Lower lobe of right lung (tissue), 2 donors: ENCODE data around the gene SNTG2. TPM values are rescaled to one million over a fixed set of nuclear protein-coding genes. Genes with fewer than 3 reads are reported as not detected.

Experiments
- ATAC-seq, 2 donors: fragments of 200-7000 bp; cut with Tn5 transposase; one replicate each; pipeline ENCODE4 v1.9.1; 2020 to 2022; ENCODE audit warnings: mild to moderate bottlenecking in 2 of 2, moderate library complexity in 2 of 2
- DNase-seq: peaks from one replicate; pipeline ENCODE4 v3.0.0-alpha.2; 2020
- H3K27ac ChIP-seq: fragments of 200-600 bp; one replicate; pipeline ENCODE4 v1.8.0; 2022
- H3K27me3 ChIP-seq: fragments of 200-600 bp; one replicate; pipeline ENCODE4 v1.8.0; 2022; ENCODE audit warnings: low read depth
- H3K36me3 ChIP-seq: fragments of 200-600 bp; one replicate; pipeline ENCODE4 v1.8.0; 2022; ENCODE audit warnings: mild to moderate bottlenecking
- H3K4me1 ChIP-seq: fragments of 200-600 bp; one replicate; pipeline ENCODE4 v1.8.0; 2022
- H3K4me3 ChIP-seq: fragments of 200-600 bp; one replicate; pipeline ENCODE4 v1.8.0; 2022; ENCODE audit warnings: mild to moderate bottlenecking
- H3K9me3 ChIP-seq: fragments of 200-600 bp; one replicate; pipeline ENCODE4 v1.8.0; 2022
- intact Hi-C: fragments of 100-400 bp; cut with DNase I; formaldehyde crosslinking; loops from one replicate; pipeline ENCODE4 v1.11.0; 2022
- total RNA-seq: library from RNA; stranded (reverse); fragmentation: NEBNext Ultra II Directional; extraction: Animal tissue kit (Norgen Biotek cat#: 25700); gene quantifications from one replicate; pipeline ENCODE4 v1.2.1, GENCODE V29; 2021
- TF ChIP-seq, protein P1 (sequence below): fragments of 200-600 bp; IDR thresholded peaks from one replicate; pipeline ENCODE4 v1.8.0; 2022; ENCODE audit warnings: antibody characterized with exemption, mild to moderate bottlenecking
- donor health status: DM: no; HTN: yes; CAD: no; lungs with severe emphysema.

Gene SNTG2
- total RNA-seq, 1 donor from 2014 or later: 1.4 TPM

GRCh38 chr2:1295740-1296139, 345.1 kb downstream of the SNTG2 start:
- Histone ChIP-seq H3K9me3 (no peaks in the 10 kb centered on the region), H3K4me1 (no peaks in the 10 kb centered on the region), H3K27me3 (no peaks in the 10 kb centered on the region), H3K27ac (no peak overlapping the region), H3K4me3 (no peak overlapping the region), H3K36me3 (no peaks in the 10 kb centered on the region)
- DNase-seq (no peak), ATAC-seq (no peak)
- intact Hi-C loops: no loop called here
- TF ChIP-seq, protein P1, sequence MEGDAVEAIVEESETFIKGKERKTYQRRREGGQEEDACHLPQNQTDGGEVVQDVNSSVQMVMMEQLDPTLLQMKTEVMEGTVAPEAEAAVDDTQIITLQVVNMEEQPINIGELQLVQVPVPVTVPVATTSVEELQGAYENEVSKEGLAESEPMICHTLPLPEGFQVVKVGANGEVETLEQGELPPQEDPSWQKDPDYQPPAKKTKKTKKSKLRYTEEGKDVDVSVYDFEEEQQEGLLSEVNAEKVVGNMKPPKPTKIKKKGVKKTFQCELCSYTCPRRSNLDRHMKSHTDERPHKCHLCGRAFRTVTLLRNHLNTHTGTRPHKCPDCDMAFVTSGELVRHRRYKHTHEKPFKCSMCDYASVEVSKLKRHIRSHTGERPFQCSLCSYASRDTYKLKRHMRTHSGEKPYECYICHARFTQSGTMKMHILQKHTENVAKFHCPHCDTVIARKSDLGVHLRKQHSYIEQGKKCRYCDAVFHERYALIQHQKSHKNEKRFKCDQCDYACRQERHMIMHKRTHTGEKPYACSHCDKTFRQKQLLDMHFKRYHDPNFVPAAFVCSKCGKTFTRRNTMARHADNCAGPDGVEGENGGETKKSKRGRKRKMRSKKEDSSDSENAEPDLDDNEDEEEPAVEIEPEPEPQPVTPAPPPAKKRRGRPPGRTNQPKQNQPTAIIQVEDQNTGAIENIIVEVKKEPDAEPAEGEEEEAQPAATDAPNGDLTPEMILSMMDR: no peak

DNA sequence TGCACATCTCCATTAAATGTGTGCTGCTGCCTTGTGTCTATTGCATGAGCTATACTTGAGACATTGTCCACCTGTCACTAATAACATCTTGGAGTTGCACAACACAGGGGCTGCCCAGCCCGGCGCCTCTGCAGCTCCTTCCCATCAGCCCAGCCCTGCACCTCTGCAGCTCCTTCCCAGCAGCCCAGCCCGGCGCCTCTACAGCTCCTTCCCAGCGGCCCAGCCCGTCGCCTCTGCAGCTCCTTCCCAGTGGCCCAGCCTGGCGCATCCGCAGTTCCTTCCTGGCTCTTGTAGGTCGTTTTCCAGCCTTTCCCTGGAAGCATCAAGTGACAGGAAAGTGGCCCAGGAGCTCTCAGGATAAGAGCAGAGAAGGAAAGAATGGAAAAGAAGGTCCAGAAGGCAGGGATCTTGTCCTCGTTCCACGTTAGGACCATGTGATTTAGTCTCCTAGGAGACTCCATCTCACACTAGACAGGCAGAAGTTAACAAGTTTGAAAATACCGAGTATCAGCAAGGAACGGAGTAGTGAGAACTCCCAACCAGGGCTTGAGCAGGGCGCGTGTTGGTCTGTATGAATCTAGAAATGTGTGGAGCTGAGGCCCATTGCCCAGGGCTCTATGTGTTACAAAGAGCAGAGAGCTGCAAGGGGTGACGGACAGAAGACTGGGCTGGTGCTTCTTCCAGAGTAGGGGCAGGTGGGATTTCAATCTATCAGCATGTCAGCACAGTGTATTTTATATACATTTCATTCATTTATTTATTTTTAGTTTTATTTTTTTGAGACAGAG, 346.9 kb downstream of the SNTG2 start:
- H3K9me3 ChIP-seq: no peaks in the 10 kb centered on the region
- no peak overlapping the region for H3K4me3 ChIP-seq
- TF ChIP-seq, protein P1: no peak
- H3K27ac ChIP-seq: no peak overlapping the region
- H3K4me1 ChIP-seq: no peaks in the 10 kb centered on the region
- intact Hi-C loops: no loop called here
- H3K36me3 ChIP-seq: no peaks in the 10 kb centered on the region
- H3K27me3 ChIP-seq: no peaks in the 10 kb centered on the region
- ATAC-seq: no peak
- no peak for DNase-seq

GRCh38 chr2:1299043-1299442, 348.4 kb downstream of the SNTG2 start:
- no peaks in the 10 kb centered on the region for H3K36me3 ChIP-seq
- DNase-seq (no peak), ATAC-seq (no peak)
- H3K9me3 ChIP-seq: no peaks in the 10 kb centered on the region
- no peak overlapping the region for H3K4me3 ChIP-seq
- intact Hi-C loops: no loop called here
- H3K27me3 ChIP-seq: no peaks in the 10 kb centered on the region
- H3K27ac ChIP-seq: no peak overlapping the region
- TF ChIP-seq, protein P1: no peak
- no peaks in the 10 kb centered on the region for H3K4me1 ChIP-seq

GRCh38 chr2:1300284-1300683, 349.6 kb downstream of the SNTG2 start:
- ATAC-seq (no peak), DNase-seq (no peak)
- Histone ChIP-seq H3K36me3 (no peaks in the 10 kb centered on the region), H3K4me3 (no peak overlapping the region), H3K4me1 (no peaks in the 10 kb centered on the region), H3K27ac (no peak overlapping the region), H3K27me3 (no peaks in the 10 kb centered on the region), H3K9me3 (no peaks in the 10 kb centered on the region)
- intact Hi-C loops: no loop called here
- TF ChIP-seq, protein P1: no peak

- Histone ChIP-seq H3K4me1 (no peaks in the 10 kb centered on the region), H3K4me3 (no peak overlapping the region), H3K9me3 (no peaks in the 10 kb centered on the region), H3K36me3 (no peaks in the 10 kb centered on the region), H3K27me3 (no peaks in the 10 kb centered on the region), H3K27ac (no peak overlapping the region)
- intact Hi-C loops: no loop called here
- TF ChIP-seq, protein P1: no peak
- DNase-seq: no peak
- ATAC-seq: no peak
These were observed 350.4 kb downstream of the SNTG2 start for GRCh38 chr2:1301056-1301455.
